HS-5 (cell line): ENCODE results near the gene TOR1AIP2.
"Not testable (repeated sequence)": the region's sequence is repeated elsewhere in the genome, so short reads cannot be mapped to it uniquely, and the experiment has no call there.

Source experiments
- DNase-seq: peaks from one replicate; pipeline ENCODE4 v3.0.0-alpha.2; 2012; ENCODE audit warnings: low read depth

Gene TOR1AIP2

GRCh38 chr1:179806333-179806732, 71.3 kb downstream of the TOR1AIP2 start:
- DNase-seq = no peak

DNA sequence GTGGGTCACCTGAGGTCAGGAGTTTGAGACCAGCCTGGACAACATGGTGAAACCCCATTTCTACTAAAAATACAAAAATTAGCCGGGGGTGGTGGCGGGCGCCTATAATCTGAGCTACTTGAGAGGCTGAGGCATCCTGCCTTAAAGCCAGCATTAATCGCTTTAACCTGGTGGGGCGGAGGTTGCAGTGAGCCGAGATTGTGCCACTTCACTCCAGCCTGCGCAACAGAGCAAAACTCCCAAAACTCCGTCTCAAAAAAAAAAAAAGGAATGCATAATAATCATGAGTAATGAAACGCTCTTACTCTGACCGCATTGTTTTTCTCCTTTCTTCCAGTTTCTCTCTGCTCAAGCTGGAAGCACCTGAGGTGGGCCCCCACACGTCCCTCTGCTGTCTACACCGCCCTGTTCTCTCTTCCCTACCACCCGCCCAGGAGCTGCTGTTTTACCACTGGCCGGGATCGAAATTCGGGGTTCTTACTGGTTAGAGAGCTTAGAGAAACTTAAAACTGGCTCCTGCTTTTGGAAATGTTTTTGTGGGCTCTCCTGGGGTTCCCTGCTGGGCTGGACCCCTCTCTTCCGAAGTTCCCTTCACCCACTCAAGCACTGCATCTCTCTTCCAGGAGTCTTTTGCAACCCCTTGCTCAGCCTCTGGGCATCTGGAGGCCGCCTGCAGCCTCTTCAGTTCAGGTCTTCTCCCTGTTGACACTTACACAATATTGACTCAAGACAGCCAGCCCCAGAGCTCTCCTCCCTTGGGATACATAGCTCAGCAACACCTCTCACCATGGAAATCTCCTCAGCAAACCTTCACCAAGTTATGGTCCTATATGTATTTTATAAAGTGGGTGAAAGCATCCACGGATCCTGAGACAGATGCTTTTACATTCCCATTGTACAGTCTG, 72.1 kb downstream of the TOR1AIP2 start:
- DNase-seq = no peak

DNA sequence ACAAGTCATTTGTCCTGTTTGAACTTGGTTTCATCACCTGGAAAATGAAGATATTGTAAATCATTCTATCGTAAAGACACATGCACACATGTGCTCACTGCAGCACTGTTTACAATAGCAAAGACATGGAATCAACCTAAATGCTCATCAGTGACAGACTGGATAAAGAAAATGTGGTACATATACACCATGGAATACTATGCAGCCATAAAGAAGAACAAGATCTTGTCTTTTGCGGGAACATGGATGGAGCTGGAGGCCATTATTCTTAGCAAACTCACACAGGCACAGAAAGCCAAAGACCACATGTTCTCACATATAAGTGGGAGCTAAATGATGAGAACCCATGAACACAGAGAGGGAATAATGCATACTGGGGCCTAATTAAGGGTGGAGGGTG, 73.2 kb downstream of the TOR1AIP2 start:
- DNase-seq = not testable (repeated sequence)

GRCh38 chr1:179803918-179804317, 73.7 kb downstream of the TOR1AIP2 start:
- no peak for DNase-seq

DNA sequence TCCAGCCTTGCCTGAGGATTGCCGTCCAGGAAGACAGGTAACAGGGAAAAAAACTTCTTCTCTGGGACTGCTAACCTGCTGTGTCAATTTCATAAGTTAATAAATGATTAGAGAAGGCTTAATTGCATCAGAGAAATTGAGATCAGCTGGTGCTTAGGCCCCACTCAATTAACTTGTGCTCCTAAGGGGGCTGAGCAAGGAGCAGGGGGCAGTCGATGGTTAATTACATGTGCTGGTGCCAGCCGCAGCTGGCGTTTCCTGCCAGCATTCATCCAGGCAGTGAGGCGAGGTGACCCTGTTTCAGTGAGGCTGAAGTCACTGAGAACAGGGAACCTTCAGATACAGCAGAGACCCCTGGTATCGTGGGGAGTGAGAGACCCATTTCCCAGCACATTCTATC, 74.5 kb downstream of the TOR1AIP2 start:
- DNase-seq = no peak

GRCh38 chr1:179800481-179800880, 77.1 kb downstream of the TOR1AIP2 start:
- DNase-seq = no peak

DNA sequence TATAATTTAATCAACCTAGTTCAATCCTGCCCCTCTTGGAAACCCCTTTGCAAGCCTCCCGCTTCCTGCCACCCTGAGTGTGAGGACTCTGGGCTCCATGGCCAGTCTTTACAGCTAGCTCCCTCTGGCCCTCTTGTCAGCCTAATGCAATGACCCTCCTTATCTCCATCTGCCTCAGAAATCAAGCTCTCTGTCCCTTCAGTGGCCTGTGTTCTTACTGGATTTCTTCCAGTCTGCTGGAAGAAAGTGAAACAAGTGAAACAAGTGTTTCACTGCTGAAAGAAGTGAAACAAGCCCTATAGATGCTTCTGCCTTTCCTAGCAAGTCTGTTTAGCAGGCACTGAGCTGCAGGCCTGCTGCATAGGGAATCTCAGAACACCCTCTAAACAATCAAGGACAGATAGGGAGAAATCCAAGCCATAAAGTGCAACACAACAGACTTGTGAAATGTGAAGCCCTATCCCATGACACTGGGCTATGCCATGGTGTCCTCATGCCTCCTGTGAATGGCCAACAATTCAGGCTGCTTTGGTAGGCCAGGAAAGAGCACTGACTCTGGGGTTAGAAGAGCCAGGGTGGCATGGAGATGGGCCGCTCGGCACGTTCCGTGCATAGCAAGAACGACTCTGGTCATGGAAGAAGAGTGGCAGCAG, 78.6 kb downstream of the TOR1AIP2 start:
- DNase-seq = no peak

DNA sequence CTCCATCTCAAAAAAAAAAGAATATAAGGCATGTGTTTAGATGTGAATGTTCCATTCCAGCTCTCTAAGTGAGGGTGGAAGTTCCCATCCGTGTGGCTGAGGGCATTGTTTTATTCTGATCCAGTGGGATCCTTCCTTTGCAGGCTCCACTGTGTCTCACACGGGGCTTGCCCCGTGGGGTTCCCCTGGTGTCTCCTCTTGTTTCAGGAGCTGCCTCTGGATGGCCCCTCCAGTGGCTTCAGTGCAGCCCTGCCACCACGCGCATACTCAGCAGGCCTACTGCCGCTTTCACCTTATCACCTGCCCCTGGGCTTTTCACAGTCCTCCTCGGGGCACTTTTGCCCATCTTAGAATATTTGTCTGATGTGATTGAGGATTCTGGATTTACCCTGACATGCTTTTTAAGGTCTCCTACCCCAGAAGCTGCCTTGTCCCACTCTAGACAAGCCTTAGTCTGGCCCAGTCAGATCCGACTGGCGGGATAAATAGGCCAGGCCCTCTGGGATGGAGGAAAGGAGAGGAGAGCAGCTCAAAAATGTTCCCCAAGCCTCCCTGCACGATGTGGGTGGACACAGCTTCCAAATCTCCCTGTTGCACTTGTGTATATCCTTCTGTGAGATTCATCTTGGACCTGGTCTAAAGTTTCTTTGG, 79.3 kb downstream of the TOR1AIP2 start:
- no peak for DNase-seq

DNA sequence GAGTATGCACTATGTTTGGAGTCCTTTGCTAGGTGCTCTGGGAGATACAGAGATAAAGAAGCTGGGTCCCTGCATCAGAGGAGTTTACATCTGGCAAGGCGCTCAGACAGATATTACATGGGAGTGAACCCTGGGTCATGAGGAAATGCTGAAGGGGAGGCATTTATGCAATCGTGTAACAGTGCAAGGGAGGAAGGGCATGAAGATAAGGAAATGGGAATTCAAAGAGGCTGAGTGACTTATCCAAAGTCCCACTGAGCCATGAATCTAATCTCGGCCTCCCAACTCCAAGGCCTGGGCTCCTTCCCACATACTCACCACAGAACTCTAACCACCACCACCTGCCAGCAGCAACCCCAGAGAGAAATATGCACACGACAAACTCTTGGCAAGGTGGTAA, 82.9 kb downstream of the TOR1AIP2 start:
- no peak for DNase-seq

DNA sequence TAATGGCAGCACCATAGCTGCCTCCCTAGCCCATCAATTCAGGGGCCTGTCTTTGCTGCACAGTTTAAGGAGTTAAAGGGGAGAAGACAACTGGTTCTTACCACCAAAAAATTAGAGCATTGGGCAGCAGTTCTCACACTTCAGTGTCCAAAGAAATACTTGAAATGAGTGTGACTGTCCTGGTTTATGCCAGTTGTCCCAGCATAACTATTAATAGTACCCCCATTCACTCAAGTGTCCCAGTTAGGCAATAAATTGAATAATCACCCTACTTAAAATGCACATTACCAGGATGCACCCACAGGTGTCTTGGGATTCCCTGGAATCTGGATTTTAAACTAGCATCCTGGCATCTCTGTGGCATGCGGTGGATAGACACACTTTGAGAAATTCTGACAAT, 83.5 kb downstream of the TOR1AIP2 start:
- DNase-seq = no peak

DNA sequence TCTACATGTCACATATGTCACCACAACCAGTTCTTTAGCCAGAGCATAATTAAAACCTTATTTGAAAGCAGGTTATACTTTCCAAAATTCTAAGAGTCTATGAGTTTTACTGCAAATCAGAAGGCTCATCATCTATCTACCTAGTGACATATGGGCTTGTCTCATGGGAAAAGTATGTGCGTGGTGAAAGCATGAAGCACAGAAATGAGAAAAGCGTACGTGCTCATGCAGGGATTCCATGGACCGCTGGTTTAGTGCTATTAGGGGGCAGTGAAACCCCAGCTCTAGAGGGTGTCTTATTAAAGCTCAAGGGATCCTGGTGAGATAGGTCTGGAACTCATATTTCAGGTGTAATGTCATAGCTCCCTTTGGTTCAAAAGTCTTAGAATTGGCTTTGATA, 84.3 kb downstream of the TOR1AIP2 start:
- no peak for DNase-seq
